Activated naive CD8-positive, alpha-beta T cell treated with anti-CD3 and anti-CD28 coated beads, Interleukin-2, amount 10 ng/mL, durations not matched to agents 7 days and 5 days (primary cell): ENCODE data around the gene NKTR. TPM values are rescaled to one million over a fixed set of nuclear protein-coding genes. Genes with fewer than 3 reads are reported as not detected.
"Not testable (repeated sequence)": the region's sequence is repeated elsewhere in the genome, so short reads cannot be mapped to it uniquely, and the experiment has no call there.

Experiments used
- ATAC-seq: fragments of 150-1000 bp; cut with Tn5 transposase; one replicate; pipeline ENCODE4 v1.10.0; 2021; ENCODE audit warnings: low read depth, moderate library complexity
- POLR2A ChIA-PET: fragments of 350-600 bp; sonication (Branson Sonifier 250); formaldehyde crosslinking; loops from one replicate; lab custom pipeline; 2021; ENCODE audit warnings: antibody characterized with exemption; lab: Charles Lee
- DNase-seq: peaks from one replicate; pipeline ENCODE4 v3.0.0; 2021
- H3K27ac Mint-ChIP-seq: one replicate; pipeline ENCODE4 v1.8.0; 2022; ENCODE audit warnings: mild to moderate bottlenecking, mixed read lengths
- H3K27me3 Mint-ChIP-seq: one replicate; pipeline ENCODE4 v1.8.0; 2022; ENCODE audit warnings: mild to moderate bottlenecking, moderate library complexity, mixed read lengths
- H3K36me3 Mint-ChIP-seq: one replicate; pipeline ENCODE4 v1.8.0; 2021; ENCODE audit warnings: mild to moderate bottlenecking, mixed read lengths
- H3K4me1 Mint-ChIP-seq: one replicate; pipeline ENCODE4 v1.8.0; 2021; ENCODE audit warnings: mixed read lengths
- H3K4me3 Mint-ChIP-seq: one replicate; pipeline ENCODE4 v1.8.0; 2022; ENCODE audit warnings: mild to moderate bottlenecking, moderate library complexity, mixed read lengths
- H3K9me3 Mint-ChIP-seq: one replicate; pipeline ENCODE4 v1.8.0; 2021; ENCODE audit warnings: mixed read lengths
- total RNA-seq, 2 experiments: library from RNA; stranded (reverse); gene quantifications; one replicate each; pipeline ENCODE4 v1.2.3, GENCODE V29; 2021

The NKTR gene
- 100 to 1,000 TPM; 150 to 152 TPM for total RNA-seq

DNA sequence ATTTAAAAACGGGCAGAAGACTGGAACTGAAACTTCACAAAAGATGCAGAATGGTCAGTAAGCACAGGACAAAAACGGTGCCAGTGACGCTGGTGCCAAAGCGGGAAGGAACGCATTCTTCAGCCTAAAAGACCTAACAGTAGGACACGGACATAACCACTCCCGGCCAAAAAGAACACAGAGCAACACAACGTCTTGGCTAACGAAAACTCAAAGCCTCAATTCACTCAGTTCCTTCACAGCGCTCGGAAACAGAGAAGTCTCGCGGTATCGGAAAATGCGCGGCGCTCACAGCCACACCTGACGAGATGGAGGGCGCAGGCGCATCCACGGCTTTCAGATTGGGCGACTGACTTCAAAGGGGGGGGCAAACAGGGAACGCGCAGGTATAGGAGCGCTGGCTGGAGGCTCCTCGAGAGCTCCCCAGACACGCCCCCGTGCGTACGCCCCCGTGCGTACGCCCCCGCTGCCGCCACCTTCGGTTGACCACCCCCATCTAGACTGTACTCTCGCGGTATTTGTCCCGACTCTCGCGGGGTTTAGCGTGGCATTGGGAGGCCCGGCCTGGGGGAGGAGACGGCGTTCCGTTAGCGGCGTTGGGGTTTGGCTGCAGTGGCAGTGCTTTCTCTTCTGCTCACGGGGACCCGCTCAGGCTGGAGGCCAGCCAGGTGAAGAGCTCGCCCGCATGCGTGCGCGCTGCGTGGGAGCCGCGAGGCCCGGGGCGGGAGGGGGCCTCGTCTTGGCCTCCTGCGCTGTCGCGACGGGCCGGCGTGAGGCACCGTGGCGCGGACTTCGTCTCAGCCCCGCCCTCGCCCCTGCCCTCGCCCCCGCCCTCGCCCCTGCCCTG is at the start of gene NKTR:
Gene NKTR (plus strand): TSS at position 576 of the 847 bp plus-strand sequence. CDS start 321 bp downstream, outside the sequence.
- ATAC-seq (peak; percentile 90), DNase-seq (peak; percentile 100)
- Mint-ChIP-seq H3K36me3 (peaks cover 29% of the 10 kb centered on the region), H3K27me3 (no peaks in the 10 kb centered on the region), H3K4me3 (peak within 1 kb of the TSS; percentile 97), H3K4me1 (peaks cover 30% of the 10 kb centered on the region), H3K9me3 (peaks cover 6% of the 10 kb centered on the region), H3K27ac (peak within 1 kb of the TSS; percentile 99)
- POLR2A ChIA-PET = interaction anchor here (0.6 to 2.0 kb wide), 16 partner anchors 11 to 1401 kb away, joined by 3 to 65 read pairs (median 4); partner anchors contain the start of genes CTNNB1, SEC22C, SS18L2 and VIPR1

DNA sequence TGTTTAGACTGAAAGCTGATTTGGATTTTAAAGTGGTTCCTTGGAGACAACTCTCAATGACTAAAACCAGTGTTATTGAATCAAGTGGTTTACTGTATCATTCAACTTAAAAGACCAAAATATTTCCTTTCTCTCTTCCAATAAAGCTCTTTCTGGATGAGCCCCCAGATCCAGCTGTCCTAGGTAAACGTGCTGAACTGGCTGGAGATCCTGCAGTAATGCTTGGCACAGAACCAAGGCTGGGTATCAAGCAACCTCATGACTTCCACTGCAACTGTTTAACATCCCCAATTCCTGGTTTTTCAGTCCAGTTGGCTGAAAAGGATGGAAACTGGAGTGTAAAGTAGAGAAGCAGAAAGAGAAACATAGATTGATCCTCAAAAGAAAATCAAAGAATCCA is 47.7 kb upstream of the NKTR start:
- POLR2A ChIA-PET = no interaction called here
- ATAC-seq (no peak), DNase-seq (no peak)
- Mint-ChIP-seq H3K9me3 (no peaks in the 10 kb centered on the region), H3K27me3 (no peaks in the 10 kb centered on the region), H3K27ac (no peak overlapping the region), H3K4me3 (no peak overlapping the region), H3K36me3 (peaks cover 25% of the 10 kb centered on the region), H3K4me1 (peaks cover 20% of the 10 kb centered on the region)

DNA sequence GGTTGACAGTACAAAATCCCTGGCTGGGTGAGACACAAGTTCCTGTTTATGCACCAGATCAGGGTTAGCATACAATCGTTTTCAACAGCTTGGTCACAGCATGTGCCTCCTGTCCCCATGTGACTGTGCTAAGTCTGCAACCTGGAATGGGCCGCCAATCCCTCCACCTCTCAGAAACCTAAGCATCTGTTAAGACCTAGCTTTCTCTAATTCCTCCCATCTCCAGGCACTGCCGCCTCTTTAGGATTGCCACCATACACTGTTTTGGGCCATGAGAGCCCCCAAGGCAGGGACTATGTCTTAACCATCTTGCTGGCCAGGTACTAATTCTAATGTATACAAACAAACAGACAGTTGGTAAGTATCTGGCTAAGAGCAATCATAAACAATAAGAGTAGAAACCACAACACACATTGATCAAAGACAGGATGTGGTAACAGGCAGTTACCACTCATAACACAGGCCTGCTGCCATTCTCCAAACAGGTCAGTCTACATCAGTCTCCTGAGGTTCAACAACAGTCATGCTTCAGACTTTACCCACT is 44.3 kb upstream of the NKTR start:
- POLR2A ChIA-PET = no interaction called here
- Mint-ChIP-seq H3K36me3 (peaks cover 30% of the 10 kb centered on the region), H3K4me3 (peak overlapping the region; percentile 50)

DNA sequence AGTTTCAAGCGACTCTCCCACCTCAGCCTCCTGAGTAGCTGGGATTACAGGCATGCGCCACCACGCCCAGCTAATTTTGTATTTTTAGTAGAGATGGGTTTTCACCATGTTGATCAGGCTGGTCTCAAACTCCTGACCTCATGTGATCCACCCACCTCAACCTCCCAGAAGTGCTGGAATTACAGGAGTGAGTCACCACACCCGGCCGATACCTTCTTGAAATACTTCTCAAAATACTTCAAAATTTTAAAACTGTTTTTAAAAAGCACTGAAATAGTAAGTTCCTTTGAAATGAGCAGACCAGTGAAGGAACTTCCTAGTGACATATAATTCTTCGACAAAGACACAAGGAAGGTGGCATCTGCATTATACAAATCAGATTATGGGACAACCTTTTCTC is 43.7 kb upstream of the NKTR start:
- H3K27me3 Mint-ChIP-seq, DNase-seq, ATAC-seq, H3K9me3 Mint-ChIP-seq, POLR2A ChIA-PET, H3K4me3 Mint-ChIP-seq: not testable (repeated sequence)
- H3K27ac Mint-ChIP-seq = peak overlapping the region; percentile 89
- H3K36me3 Mint-ChIP-seq = peaks cover 32% of the 10 kb centered on the region
- peaks cover 20% of the 10 kb centered on the region for H3K4me1 Mint-ChIP-seq

More for the DNA sequence above, 44.3 kb upstream of the NKTR start:
- H3K27ac Mint-ChIP-seq = peak overlapping the region; percentile 89
- DNase-seq = peak; percentile 46
- ATAC-seq = peak; percentile 92
- no peaks in the 10 kb centered on the region for H3K9me3 Mint-ChIP-seq
- H3K4me1 Mint-ChIP-seq = peaks cover 20% of the 10 kb centered on the region
- H3K27me3 Mint-ChIP-seq = no peaks in the 10 kb centered on the region

DNA sequence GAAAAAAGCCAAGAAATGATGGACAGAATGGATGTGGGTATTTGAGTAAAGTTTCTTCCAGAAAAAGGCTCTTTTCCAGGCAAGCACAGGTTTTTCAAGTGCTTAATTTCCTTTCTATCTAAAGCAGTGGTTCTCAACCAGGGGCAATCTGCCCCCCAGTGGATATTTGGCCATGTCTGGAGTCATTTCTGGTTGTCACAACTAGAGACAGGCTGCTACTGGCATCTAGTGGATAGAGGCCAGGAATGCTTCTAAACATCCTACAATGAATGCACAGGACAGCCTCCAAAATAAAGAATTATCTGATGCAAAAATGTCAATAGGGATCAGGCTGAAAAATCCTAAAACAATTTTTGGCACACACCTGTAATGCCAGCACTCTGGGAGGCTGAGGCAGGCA is 42.6 kb upstream of the NKTR start:
- Mint-ChIP-seq H3K27ac (no peak overlapping the region), H3K4me3 (no peak overlapping the region), H3K36me3 (peaks cover 32% of the 10 kb centered on the region), H3K4me1 (peaks cover 20% of the 10 kb centered on the region), H3K27me3 (no peaks in the 10 kb centered on the region), H3K9me3 (no peaks in the 10 kb centered on the region)
- ATAC-seq (no peak), DNase-seq (no peak)
- POLR2A ChIA-PET = no interaction called here

DNA sequence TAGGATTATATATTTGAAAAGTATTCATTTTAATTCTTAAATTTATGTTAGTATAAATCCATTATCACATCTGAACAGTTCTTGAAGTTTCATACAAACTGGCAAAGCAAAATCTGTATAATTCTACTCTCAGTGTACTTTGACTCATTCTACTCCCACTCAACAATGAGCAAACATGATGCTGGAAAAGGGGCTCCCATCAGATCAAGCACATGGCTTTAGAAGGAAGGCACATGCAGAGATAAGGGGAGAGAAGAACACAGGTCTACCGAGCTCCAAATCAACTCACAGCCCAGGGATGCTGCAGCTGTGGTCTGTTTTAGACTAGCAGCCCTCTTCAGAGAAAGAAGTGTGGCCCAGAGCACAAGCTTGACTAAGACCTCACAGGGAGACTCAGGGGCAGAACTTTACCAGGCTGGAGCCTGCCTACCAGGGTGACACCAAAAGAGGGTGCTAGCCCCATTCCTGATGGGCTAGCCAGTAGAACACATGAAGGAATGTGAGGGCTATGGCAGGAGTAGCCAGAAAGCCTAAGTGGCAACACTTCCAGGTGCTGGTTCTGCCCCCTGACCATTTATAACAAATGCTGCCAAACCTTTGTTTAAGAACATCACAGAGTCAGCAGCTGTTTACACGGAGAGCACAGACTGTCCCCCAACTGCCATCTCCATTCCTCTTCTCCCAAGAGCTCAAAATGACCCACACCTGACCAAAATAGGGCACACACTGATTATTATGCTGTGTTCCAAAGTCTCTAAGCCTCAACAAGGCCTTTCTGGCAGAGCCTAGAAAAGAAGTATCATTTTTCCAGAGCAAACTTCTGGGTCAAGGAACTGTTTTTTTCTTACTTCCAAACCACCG is 38.2 kb upstream of the NKTR start:
- H3K36me3 Mint-ChIP-seq = peaks cover 21% of the 10 kb centered on the region
- no peak for DNase-seq
- H3K27me3 Mint-ChIP-seq = no peaks in the 10 kb centered on the region
- H3K4me1 Mint-ChIP-seq = peaks cover 1% of the 10 kb centered on the region
- no peak for ATAC-seq
- POLR2A ChIA-PET = interaction anchor here (0.7 kb wide), 1 partner anchor 41 kb away, joined by 3 read pairs; no protein-coding TSS in a partner anchor
- no peak overlapping the region for H3K27ac Mint-ChIP-seq
- no peak overlapping the region for H3K4me3 Mint-ChIP-seq
- H3K9me3 Mint-ChIP-seq = no peaks in the 10 kb centered on the region

DNA sequence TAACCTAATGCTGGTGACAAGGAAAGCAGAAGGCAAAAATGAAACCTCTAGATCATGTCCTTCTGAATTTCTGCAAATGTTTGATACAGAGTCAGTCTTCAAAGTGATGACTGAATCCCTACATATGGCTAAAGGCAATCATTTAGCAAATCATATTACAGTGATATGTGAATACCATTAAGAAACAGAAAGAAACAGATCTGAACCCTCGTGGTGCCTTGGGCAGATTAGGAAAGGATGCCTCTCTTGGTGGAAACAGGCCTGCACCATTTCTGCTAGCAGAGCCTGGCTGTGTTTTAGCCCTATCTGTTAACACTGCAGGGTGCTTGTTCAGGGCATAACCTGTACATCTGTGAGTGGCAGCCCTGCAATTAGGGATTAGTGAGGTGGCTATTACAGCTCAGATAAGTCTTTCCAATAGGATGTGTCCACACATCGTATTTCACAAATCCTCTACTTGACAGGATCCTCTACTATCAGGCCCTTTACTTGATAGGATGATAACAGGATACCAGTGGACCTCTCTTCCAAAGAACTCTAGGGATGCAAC is 30.8 kb upstream of the NKTR start:
- Mint-ChIP-seq H3K27me3 (no peaks in the 10 kb centered on the region), H3K27ac (no peak overlapping the region), H3K9me3 (peaks cover 2% of the 10 kb centered on the region), H3K4me3 (no peak overlapping the region), H3K36me3 (peaks cover 35% of the 10 kb centered on the region), H3K4me1 (peaks cover 6% of the 10 kb centered on the region)
- no peak for ATAC-seq
- POLR2A ChIA-PET = no interaction called here
- DNase-seq = no peak

DNA sequence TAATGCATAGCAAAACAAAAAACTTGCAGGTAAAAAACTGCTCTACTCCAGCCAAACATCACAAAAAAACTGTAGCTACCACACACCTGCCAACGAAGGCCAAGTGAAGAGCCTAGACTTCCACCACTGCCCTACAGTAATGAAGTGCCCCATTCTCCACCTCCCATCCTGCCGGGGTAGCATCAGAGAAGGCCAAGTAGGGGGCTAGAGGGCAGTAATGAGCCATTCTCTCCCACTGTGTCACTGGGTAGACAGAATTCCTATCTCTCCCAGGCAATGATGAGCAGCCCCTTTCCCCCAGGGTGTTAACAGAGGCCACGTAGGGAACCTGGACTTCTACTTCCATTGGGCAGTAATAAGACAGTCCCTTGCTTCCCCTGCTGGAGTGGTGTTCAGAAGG is 28.2 kb upstream of the NKTR start:
- Mint-ChIP-seq H3K27me3 (no peaks in the 10 kb centered on the region), H3K9me3 (peaks cover 9% of the 10 kb centered on the region), H3K4me3 (no peak overlapping the region), H3K36me3 (peaks cover 48% of the 10 kb centered on the region), H3K4me1 (peaks cover 9% of the 10 kb centered on the region), H3K27ac (no peak overlapping the region)
- ATAC-seq = peak; percentile 56
- POLR2A ChIA-PET = interaction anchor here (1.2 kb wide), 1 partner anchor 9 kb away, joined by 3 read pairs; the partner anchor contains the start of gene SEC22C
- no peak for DNase-seq

DNA sequence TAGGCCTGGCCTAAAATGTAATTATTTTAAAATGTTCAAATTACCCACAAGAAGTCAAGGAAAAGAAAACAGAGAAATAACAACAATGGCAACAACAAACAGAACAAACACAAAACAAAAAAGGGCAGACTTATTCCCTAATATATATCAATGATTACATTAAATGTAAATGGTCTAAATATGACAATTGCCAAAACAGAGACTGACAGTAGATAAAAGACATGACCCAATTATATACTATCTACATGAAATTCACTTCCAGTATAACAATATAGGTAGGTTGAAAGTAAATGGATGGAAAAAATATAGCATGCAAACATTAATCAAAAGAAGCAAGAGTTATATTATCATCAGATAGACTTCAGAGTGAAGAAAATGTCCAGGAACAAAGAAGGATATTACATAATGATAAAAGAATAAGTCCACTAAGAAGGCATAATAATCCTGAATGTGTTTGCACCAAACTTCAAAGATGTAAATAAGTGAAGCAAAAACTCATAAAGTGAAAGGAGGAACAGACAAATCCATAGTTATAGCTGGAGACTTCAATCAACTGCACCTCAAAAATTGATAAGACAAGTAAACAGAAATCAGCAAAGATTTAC is 25.2 kb upstream of the NKTR start:
- POLR2A ChIA-PET = no interaction called here
- no peak for DNase-seq

DNA sequence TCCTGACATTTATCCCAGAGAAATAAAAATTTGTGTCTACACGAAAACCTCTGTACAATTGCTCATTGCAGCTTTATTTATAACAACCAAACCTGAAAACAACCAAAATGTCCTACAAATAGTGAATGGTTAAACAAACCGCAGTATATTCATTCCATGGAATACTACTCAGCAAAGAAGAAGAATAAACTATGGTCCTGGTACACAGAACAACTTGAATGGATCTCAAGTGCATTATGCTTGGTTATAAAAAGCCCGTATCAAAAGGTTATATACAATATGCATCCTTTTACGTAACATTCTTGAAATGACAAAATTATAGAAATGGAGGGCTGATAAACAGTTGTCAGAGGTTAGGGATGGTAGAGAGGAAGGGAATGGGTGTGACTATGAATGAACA is 22.4 kb upstream of the NKTR start:
- no peak for ATAC-seq
- Mint-ChIP-seq H3K27ac (no peak overlapping the region), H3K4me3 (no peak overlapping the region), H3K9me3 (peaks cover 9% of the 10 kb centered on the region), H3K27me3 (no peaks in the 10 kb centered on the region), H3K36me3 (peaks cover 44% of the 10 kb centered on the region), H3K4me1 (peaks cover 34% of the 10 kb centered on the region)
- DNase-seq = no peak
- POLR2A ChIA-PET = interaction anchor here (0.7 kb wide), 1 partner anchor 12 kb away, joined by 4 read pairs; the partner anchor contains the start of gene SS18L2

More for the DNA sequence above, 25.2 kb upstream of the NKTR start:
- Mint-ChIP-seq H3K4me1 (peaks cover 19% of the 10 kb centered on the region), H3K9me3 (peaks cover 9% of the 10 kb centered on the region), H3K4me3 (no peak overlapping the region), H3K36me3 (peaks cover 51% of the 10 kb centered on the region), H3K27me3 (no peaks in the 10 kb centered on the region), H3K27ac (no peak overlapping the region)
- ATAC-seq = no peak

DNA sequence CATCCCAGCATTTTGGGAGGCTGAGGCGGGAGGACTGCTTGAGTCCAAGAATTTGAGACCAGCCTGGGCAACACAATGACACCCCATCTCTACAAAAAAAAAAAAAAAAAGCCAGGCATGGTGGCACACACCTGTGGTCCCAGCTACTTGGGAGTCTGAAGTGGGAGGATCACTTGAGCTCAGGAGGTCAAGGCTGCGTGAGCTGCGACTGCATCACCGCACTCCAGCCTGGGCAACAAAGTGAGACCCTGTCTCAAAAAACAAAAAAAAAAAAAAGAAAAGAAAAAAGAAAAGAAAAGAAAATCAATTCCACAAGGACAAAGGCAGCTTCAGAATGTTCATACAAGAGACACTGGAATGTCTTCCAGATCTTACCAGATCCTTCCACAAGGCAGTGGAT is 21.1 kb upstream of the NKTR start:
- H3K4me3 Mint-ChIP-seq = not testable (repeated sequence)

DNA sequence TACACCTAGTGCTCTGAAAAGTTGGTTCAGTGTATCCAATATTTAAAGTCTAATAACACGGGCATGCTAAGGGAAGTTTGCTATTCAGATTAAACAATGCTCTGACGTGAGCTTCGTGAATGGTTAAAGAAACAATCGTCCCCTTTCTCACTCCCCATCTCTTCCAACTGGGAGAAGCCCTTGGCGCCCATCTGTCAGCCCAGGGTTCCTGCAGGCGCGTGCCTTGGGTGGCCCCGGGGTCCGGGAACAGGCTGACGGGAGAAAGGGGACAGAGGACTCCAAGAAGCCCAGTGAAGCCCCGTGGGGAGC is 19.1 kb upstream of the NKTR start:
- H3K27me3 Mint-ChIP-seq = no peaks in the 10 kb centered on the region
- H3K27ac Mint-ChIP-seq = peak overlapping the region; percentile 31
- peak overlapping the region; percentile 90 for H3K4me3 Mint-ChIP-seq
- DNase-seq = no peak
- H3K9me3 Mint-ChIP-seq = no peaks in the 10 kb centered on the region
- peaks cover 29% of the 10 kb centered on the region for H3K36me3 Mint-ChIP-seq
- no peak for ATAC-seq
- POLR2A ChIA-PET = interaction anchor here (0.9 to 4.0 kb wide), 7 partner anchors 9 to 71 kb away, joined by 3 to 42 read pairs (median 5); partner anchors contain the start of genes NKTR and SS18L2
- peaks cover 47% of the 10 kb centered on the region for H3K4me1 Mint-ChIP-seq

More for the DNA sequence above, 21.1 kb upstream of the NKTR start:
- POLR2A ChIA-PET = interaction anchor here (0.6 to 1.2 kb wide), 2 partner anchors 11 to 21 kb away, joined by 4 read pairs; partner anchors contain the start of gene NKTR
- not testable (repeated sequence) for DNase-seq, ATAC-seq, H3K27ac Mint-ChIP-seq, H3K27me3 Mint-ChIP-seq, H3K9me3 Mint-ChIP-seq
- Mint-ChIP-seq H3K4me1 (peaks cover 40% of the 10 kb centered on the region), H3K36me3 (peaks cover 37% of the 10 kb centered on the region)
